Spinal cord (tissue), 10 donors: Measurements from ENCODE around the gene AGPAT2. TPM values are rescaled to one million over a fixed set of nuclear protein-coding genes. Genes with fewer than 3 reads are reported as not detected.
A peak's percentile ranks its signal among the peaks of the same experiment; 100 is the strongest.

Experiments
- DNase-seq, 6 donors: peaks; one replicate each; pipeline versions ENCODE4 v3.0.0 to v3.0.0-alpha.2; 2013 to 2015; ENCODE audit warnings: low spot score in 6 of 6, low read depth in 4 of 6
- H3K27ac ChIP-seq: one replicate; pipeline ENCODE4 v1.5.1; 2013; ENCODE audit warnings: low read depth, low read length, control low read depth
- H3K27me3 ChIP-seq: one replicate; pipeline ENCODE4 v1.6.1; 2013; ENCODE audit warnings: low read length; ENCODE audit not compliant: control insufficient read depth, insufficient read depth
- H3K36me3 ChIP-seq: one replicate; pipeline ENCODE4 v1.6.1; 2013; ENCODE audit warnings: low read length; ENCODE audit not compliant: control insufficient read depth, insufficient read depth
- H3K4me1 ChIP-seq: one replicate; pipeline ENCODE4 v1.6.1; 2013; ENCODE audit warnings: low read length; ENCODE audit not compliant: control insufficient read depth, insufficient read depth
- H3K4me3 ChIP-seq: one replicate; pipeline ENCODE4 v1.5.1; 2013; ENCODE audit warnings: low read depth, low read length, control low read depth
- H3K9me3 ChIP-seq: one replicate; pipeline ENCODE4 v1.6.1; 2013; ENCODE audit warnings: low read length; ENCODE audit not compliant: control insufficient read depth, insufficient read depth
- WGBS: methylation state at CpG from one replicate; pipeline ENCODE4 v1.1.5; 2013; ENCODE audit warnings: missing lambda C conversion rate; ENCODE audit not compliant: insufficient coverage; 5-methylcytosine and 5-hydroxymethylcytosine counted together
- polyA plus RNA-seq, 2 donors: library from polyadenylated mRNA; unstranded; fragments of 120-200 nt; gene quantifications; one replicate each; pipeline ENCODE4 v1.2.1, GENCODE V29; 2013; ENCODE audit not compliant: insufficient read length in 2 of 2
- total RNA-seq, 2 donors: library from RNA; depleted of rRNA in 1 of 2; stranded (reverse); fragments of 120-200 nt in 1 of 2; fragments of >200 nt in 1 of 2; gene quantifications; one replicate each; pipeline versions ENCODE4 v1.2.3 to v1.2.4, GENCODE V29; 2013 to 2014
- donor health status: healthy.

The AGPAT2 gene
- total and polyA plus RNA-seq, 4 donors: 8.7 to 14.3 (median 10.1) TPM

DNA sequence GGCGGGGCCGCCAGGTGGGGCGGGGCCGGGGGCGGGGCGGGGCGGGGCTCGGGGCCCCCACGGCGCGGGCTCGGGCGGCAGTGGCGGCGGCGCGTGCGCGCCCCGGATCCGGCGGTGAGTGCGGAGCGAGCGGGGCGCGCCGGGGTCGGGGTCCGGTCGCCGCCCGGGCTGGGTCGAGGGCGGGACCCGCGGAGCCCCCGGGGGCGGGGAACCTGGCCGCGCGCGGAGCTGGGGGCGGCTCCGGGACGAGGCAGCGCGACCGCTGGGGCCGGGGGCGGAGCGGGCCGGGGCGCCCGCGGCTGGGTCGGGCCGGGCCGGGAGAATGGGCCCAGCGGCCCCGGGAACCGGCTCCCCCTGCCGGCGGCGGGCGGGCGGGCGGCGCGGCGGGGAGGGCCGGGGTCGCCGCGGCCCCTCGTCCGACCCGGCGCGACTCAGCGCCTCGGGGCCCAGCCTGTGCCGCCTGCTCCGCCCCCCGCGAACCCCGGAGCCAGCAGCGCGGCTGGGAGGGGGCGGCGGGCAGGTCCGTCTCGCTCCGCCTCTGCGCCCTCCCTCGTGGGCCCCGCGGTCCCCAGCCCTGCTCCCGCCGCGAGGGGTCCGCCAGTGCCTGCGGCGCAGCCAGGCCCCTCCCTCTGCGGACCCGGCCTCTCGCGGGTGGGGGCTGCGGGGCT is 21.4 kb downstream of the AGPAT2 start:
- no peak overlapping the region for H3K4me3 ChIP-seq
- no peak overlapping the region for H3K27ac ChIP-seq
- peaks cover 2% of the 10 kb centered on the region for H3K27me3 ChIP-seq
- WGBS: 0% methylated on average over 94 of the region's 109 CpGs
- H3K36me3 ChIP-seq: peaks cover 36% of the 10 kb centered on the region
- peak in 1 of 6 donors; percentile 37 for DNase-seq
- H3K4me1 ChIP-seq: peaks cover 24% of the 10 kb centered on the region
- no peaks in the 10 kb centered on the region for H3K9me3 ChIP-seq

- peak overlapping the region; percentile 15 for H3K27ac ChIP-seq
- peak in 2 of 6 donors; percentile 15 to 41 for DNase-seq
Measured at GRCh38 chr9:136665111-136665703, 22.1 kb downstream of the AGPAT2 start.

GRCh38 chr9:136664000-136664915 is 23.0 kb downstream of the AGPAT2 start:
- Histone ChIP-seq H3K27me3 (peaks cover 2% of the 10 kb centered on the region), H3K9me3 (no peaks in the 10 kb centered on the region), H3K4me3 (peak overlapping the region; percentile 7), H3K4me1 (peaks cover 24% of the 10 kb centered on the region), H3K36me3 (peaks cover 20% of the 10 kb centered on the region), H3K27ac (peak overlapping the region; percentile 52)
- 81% methylated on average over 26 of the region's 27 CpGs for WGBS
- no peak for DNase-seq

More at GRCh38 chr9:136665111-136665703, 22.1 kb downstream of the AGPAT2 start:
- Histone ChIP-seq H3K4me3 (peak overlapping the region; percentile 7), H3K27me3 (peaks cover 2% of the 10 kb centered on the region), H3K9me3 (no peaks in the 10 kb centered on the region), H3K36me3 (peaks cover 30% of the 10 kb centered on the region), H3K4me1 (peaks cover 27% of the 10 kb centered on the region)
- 12% methylated on average over 49 of the region's 49 CpGs for WGBS

DNA sequence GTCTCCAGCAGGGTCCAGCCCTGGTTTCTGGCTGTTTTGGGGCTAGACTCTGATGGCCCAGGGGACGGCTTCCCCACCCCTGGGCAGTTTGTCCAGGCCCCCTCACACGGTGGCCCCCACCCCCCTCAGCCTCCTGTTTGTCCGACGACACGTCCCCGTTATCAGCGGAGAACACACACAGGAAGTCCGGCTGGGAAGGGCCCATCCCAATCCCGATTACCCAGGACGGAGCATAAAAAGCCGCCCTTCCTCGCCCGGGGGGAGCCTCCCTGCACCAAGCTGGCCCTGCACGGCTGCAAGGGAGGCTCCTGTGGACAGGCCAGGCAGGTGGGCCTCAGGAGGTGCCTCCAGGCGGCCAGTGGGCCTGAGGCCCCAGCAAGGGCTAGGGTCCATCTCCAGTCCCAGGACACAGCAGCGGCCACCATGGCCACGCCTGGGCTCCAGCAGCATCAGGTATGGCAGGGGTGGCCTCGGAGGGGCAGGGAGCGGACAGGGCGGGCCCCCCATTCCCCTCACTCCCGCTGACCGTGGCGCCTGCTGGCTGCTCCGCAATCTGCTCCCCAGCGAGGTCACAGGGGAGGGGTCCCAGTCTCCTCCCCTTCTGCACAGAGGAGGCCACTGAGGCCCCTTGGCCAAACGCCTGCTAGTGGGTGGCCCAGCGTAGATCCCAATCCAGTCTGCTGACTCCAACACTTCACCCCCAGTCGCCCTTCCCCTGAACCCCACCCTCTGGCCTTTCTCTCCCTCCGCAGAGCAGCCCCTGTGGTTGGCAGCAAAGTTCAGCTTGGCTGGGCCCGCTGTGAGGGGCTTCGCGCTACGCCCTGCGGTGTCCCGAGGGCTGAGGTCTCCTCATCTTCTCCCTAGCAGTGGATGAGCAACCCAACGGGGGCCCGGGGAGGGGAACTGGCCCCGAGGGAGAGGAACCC is 24.3 kb downstream of the AGPAT2 start, which contains the start of gene EGFL7:
TSS of gene EGFL7 (plus strand) at position 261 of the 926 bp plus-strand sequence. CDS start 5,367 bp downstream, outside the sequence.
- DNase-seq: no peak
- Histone ChIP-seq H3K4me1 (peaks cover 29% of the 10 kb centered on the region), H3K9me3 (no peaks in the 10 kb centered on the region), H3K27ac (peak within 1 kb of the TSS; percentile 52), H3K36me3 (peaks cover 7% of the 10 kb centered on the region), H3K27me3 (peaks cover 2% of the 10 kb centered on the region), H3K4me3 (peak within 1 kb of the TSS; percentile 7)
- WGBS: 66% methylated on average over 33 of the region's 38 CpGs

DNA sequence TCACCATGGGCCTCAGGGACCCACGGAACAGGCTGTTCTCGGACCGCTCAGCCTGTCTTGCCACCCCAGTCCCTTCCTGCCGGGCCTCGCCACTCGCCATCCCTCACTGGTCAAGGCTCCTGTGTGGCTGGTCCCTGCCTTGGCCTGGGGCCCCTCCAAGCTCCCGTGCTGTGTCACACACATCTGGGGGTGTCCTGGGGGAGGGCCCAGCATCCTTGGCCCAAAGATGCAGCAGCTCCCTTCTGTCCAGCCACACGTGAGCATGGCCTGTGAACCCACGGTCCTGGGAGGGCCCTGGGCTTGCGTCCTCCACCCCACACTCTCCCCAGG is 25.0 kb downstream of the AGPAT2 start:
- no peak for DNase-seq
- peak overlapping the region; percentile 47 for H3K27ac ChIP-seq
- WGBS: 81% methylated on average over 10 of the region's 10 CpGs
- H3K27me3 ChIP-seq: peaks cover 2% of the 10 kb centered on the region
- H3K36me3 ChIP-seq: peaks cover 3% of the 10 kb centered on the region
- no peak overlapping the region for H3K4me3 ChIP-seq
- H3K9me3 ChIP-seq: no peaks in the 10 kb centered on the region
- H3K4me1 ChIP-seq: peaks cover 28% of the 10 kb centered on the region

DNA sequence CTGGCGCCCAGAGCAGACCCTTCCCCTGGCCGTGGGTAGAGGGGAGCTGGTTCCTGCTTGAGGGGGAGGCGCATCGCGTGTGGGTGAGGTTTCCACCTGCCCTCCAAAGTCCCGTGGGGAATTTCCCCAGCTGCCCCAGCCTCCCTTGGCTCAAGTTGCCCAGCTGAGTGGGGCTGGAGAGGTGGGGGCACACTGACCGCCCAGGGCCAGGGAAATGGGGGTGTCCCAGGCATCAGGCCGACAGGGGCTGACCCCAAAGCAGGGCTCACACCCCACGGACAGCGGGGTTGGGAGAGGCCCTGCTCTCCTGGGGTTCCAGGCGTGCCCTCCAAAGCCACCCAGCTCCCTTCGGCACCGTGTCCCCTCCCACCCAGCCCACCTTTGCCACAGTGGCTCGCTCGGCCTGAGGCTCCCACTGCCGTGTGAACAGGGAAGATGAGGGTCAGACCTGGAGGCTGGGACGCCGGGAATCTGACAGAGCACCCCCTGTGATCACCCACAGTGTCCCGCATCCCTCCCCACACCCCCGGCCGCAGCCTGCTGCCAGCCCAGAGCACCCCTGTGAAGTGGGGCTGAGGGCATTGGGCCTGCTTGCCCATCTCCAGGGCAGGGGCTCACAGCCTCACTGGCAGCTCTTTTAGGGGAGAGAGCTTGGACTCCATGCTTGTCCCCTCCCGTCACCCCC is 25.5 kb downstream of the AGPAT2 start:
- Histone ChIP-seq H3K27me3 (peaks cover 2% of the 10 kb centered on the region), H3K4me1 (peaks cover 26% of the 10 kb centered on the region), H3K4me3 (no peak overlapping the region), H3K27ac (no peak overlapping the region), H3K36me3 (no peaks in the 10 kb centered on the region), H3K9me3 (no peaks in the 10 kb centered on the region)
- 83% methylated on average over 20 of the region's 22 CpGs for WGBS
- no peak for DNase-seq

DNA sequence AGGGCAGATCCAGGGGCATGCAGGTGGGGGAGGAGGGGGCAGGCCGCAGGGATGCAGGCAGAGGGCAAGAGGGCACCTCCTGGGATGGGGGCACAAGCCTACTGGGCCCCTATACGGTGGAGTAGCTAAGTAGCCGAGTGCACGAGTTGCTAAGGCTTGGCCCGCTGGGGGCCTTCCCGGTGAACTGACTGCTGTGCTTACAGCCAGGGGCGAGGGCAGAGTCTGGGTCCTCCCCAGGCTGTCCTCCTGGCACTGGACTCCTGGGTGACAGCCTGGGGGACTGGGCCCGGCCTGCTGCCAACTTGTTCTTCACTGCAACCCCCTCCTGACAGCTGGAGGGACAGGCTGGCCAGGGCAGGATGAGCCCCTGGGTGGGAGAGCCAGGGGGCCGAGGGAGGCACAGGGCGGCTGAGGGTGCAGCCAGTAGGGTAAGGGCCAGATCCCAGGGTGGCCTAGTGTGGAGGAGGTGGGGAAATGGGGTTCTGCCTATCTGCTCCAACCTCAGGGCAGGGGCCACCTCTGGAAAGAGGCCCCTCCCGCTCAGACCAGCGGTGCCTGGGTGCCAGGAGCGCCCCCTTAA is 26.2 kb downstream of the AGPAT2 start:
- H3K27me3 ChIP-seq: peaks cover 2% of the 10 kb centered on the region

DNA sequence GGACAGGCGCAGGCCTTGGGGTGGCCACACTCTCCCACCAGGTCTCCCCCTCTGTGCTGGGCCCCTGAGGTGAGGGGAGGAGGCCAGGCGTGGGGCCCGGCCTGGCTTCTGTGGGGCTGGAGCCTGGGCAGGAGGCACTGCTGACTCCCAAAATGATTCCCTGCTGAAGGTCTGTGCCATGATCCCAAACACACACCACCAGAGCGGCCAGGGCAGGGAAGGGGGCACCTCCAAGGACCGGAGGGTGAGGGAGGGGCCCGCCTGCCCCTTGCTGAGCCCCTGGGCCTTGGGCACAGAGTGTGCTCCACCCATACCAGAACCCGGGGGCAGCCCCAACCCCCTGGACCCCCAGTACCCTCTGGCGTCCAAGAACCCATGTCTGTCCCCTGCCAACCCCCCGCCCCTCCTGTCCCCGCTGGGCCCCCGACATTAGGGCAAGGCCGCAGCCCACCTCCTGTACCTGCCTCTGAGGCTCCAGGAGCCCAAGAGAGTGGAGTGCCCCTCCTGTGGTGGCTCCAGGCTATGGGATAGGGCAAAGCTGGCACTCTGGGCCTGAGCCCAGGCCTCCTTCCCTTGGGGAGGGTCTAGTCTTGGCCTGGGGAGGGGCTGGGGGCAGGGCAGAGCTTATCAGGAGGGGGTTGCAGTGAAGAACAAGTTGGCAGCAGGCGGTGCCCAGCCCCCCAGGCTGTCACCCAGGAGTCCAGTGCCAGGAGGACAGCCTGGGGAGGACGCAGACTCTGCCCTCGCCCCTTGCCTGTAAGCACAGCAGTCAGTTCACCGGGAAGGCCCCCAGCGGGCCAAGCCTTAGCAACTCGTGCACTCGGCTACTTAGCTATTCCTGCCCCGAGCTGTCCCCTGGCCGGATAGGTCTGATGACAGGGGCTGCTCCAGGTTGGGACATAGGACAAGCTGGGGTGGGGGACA is 27.1 kb downstream of the AGPAT2 start:
- Histone ChIP-seq H3K9me3 (no peaks in the 10 kb centered on the region), H3K4me3 (no peak overlapping the region), H3K27me3 (peaks cover 1% of the 10 kb centered on the region), H3K4me1 (peaks cover 35% of the 10 kb centered on the region), H3K27ac (no peak overlapping the region), H3K36me3 (no peaks in the 10 kb centered on the region)
- WGBS: 70% methylated on average over 13 of the region's 21 CpGs
- DNase-seq: no peak

More for the DNA sequence above, 26.2 kb downstream of the AGPAT2 start:
- 81% methylated on average over 13 of the region's 13 CpGs for WGBS
- no peak overlapping the region for H3K4me3 ChIP-seq
- no peak for DNase-seq
- H3K27ac ChIP-seq: no peak overlapping the region
- no peaks in the 10 kb centered on the region for H3K36me3 ChIP-seq
- H3K9me3 ChIP-seq: no peaks in the 10 kb centered on the region
- peaks cover 28% of the 10 kb centered on the region for H3K4me1 ChIP-seq
